DMS 273 (cell line): ENCODE data around the gene NT5C2.
"Not testable (repeated sequence)": the region's sequence is repeated elsewhere in the genome, so short reads cannot be mapped to it uniquely, and the experiment has no call there.

Source experiments
- DNase-seq: peaks from one replicate; lab custom pipeline; 2025; ENCODE audit not compliant: unreplicated experiment; lab: John Stamatoyannopoulos, UW

Gene NT5C2

DNA sequence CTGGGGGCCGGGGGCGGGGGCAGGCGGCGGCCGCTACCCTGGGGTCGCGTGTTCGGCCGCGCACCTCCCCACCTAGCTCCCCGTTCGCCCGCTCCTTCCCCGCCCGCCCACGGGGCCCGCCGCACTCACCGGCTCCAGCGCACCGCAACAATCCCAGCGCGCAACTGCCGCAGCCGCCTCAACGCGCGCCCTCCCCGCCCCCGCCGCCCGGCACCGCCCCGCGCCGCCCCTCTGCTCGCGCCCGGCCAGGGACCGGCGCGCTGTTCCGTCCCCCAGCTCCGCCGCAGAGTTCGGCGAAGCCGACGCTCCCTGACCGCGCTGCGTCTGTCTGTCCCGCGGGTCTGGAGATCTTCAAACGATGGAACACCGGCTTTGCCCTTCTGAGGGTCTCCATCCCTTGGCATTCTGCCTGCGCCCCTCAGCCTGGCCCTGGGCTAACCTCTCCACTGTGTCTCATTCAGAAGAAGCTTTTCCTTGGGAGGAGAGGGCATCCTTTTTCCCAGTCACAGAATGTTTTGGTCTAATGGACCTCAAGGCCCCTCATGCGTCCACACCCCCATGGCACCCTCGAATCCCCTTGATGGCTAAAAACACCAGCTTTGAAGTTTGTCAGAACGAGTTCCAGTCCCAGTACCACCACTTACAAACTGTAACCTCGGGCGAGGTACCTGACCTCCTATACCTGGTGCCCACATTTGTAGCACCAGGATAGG, at the start of gene NT5C2:
Gene NT5C2, minus strand, starts transcription at position 166 of the 713 bp plus-strand sequence. CDS start 18,314 bp downstream, outside the sequence.
- DNase-seq, result peak; percentile 86

DNA sequence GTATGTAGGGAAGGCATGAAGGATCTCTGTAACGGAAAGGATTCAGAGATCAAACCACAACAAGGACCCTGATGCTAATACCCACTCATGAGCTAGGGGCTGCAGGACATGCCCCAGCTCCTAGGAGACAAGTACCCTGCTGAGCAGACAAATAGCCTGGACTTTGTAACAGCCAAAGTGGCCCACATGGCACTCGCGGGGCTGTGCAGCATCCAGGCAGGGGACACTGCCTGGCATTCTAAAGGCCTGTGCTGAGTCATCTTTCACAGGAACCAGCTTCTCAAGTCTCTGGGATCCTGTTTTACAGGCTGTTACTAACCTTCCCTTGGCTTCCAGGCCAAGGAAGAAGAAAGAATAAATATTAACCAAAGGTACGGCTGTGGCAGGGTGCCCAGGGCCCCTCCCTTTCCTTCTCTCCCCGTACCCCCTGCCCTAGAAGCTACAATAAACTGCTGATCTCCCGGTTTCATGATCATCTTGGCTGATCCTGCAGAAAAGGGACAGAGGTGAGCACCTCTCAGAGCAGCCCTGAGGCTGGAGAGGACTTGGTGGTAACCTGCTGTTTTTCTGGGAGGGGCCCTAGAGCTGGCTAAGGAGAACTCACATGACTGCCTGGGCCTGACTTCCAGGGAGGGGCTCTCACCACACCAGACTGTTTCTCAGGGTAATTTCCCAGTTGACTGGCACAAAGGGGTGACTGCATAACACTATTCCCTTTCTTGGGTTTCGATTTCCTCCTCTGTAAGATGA, 48.4 kb upstream of the NT5C2 start:
- DNase-seq, result peak; percentile 17

DNA sequence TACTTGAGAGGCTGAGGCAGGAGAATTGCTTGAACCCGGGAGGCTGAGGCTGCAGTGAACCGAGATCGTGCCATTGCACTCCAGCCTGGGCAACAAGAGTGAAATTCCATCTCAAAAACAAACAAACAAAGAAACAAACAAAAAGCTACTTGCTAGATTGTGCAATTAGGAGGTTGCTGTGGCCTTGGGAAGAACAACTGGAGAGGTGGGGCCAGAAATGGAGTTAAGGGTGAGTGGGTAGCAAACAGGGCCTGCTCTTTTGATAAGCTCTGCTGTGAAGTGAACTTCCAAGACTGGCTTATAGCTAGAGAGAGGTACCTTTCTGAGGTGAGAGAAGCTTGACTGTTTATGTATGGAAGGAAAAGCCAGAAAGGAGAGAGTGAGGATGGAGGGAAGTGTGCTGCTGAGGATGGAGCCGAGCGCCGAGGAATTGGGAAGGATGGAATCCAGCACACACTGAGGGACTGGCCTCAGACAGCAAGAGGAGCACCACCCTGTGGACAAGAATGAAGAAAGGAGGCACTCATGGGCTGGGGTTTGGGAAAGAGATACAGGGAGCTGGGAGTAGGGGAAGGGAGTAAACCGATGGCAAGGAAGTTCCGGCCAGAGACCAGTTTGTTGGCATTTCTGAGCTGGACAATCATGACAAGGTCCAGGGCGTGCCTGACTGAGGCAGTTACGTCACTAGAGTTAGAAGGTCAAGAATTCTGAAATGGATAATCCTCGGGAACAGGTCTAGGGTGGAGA, 45.6 kb upstream of the NT5C2 start:
- no peak for DNase-seq

DNA sequence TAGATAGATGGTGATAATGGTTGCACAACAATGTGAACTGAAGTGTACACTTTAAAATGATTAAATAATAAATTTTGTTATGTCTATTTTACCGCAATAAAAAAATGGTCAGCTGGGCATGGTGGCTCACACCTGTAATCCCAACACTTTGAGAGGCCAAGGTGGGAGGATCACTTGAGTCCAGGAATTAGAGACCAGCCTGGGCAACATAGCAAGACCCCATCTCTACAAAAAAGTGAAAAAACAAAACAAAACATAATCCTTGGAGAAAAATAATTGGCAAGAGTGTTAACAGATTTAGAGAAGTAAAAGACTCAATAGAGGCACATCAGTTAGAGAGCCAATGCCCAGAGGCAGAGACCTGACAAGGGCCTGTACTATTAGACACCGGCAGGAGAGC, 42.7 kb upstream of the NT5C2 start:
- DNase-seq, result no peak

DNA sequence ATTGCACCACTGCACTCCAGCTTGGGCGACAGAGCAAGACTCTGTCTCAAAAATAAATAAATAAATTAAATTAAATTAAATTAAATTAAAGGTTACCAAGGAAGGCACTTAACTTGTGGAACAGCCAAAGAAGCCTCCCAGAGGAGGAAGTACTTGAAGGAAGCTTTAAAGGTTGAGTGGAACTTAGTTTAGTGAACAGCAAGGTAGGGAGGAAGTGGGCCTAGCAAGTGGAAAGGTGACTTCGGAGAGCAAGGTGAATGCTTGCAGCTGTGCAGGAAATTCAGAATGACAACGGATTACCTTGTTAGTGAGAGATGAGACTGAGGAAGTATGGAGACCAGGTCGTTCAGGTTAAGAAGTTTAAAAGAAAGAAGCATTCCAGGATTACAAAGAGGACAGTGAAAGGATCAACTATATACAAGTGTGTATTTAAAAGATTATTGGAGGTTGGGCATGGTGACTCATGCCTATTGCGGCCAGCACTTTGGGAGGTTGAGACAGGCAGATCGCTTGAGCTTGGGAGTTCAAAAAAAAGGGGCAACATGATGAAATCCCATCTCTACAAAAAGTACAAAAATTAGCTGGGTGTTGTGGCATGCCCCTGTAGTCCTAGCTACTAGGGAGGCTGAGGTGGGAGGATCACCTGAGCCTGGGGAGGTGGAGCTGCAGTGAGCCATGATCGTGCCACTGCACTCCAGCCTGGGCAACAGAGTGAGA, 39.9 kb upstream of the NT5C2 start:
- DNase-seq, result no peak

DNA sequence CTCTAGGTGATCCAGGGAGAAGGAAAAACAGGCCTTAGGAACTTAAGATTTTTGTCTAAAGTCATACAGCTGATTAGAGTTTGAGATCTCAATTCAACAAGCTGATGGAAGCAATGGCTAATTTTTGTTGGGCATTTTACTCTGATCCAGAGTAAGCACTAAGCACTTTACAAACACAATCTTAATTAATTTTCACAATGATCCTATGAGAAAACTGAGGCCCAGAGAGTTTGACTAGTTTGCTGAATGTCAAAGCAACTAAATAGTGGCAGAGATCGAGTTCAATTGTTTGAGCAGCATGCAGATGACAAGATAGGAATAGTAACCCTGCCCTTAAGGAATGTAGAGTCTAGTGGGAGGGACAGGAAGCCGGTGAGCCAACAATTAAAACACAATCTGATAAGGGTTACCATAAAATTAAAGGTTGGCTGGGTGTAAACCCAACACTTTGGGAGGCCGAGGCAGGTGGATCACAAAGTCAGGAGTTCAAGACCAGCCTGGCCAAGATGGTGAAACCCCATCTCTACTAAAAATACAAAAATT, 39.1 kb upstream of the NT5C2 start:
- DNase-seq, result no peak

DNA sequence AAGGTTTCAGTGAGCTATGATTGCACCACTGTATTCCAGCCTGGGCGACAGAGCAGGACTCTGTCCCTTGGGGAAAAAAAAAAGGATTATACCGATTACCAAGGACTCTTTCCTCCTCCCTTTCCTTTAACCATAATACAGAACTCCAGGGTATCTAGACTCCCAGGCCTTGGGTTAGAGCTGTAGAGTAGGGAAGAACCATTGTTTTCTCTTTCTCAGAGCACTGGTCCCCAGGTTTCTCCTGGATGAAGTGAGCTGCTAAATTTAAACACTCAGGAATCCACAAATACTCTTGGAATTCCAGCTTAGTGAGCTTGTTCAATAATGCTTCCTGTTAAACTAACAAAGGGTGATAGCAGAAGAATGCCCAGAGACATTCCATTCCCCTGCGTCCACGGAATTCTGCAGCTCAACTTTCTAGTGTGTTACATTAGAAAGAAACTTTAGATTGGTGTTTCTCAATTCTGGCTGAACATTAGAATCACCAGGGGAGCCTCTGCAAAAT, 38.0 kb upstream of the NT5C2 start:
- DNase-seq, result no peak

DNA sequence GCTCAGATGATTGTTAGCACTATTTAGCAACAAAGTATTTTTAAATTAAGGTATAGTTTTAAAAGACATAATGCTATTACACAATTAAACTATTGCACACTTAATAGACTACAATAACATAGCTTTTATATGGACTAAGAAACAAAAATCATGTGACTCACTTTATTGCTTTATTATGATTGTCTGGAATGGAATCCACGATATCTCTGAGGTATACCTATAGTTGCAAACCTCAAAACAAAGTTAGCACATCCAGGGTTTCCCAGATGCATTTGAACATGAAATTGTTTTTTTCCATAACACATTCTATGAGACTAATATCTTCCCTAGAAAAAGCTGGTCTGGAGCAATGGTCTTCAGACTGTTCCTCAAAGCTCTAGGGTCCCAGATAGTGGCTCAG, 34.3 kb upstream of the NT5C2 start:
- DNase-seq, result no peak

DNA sequence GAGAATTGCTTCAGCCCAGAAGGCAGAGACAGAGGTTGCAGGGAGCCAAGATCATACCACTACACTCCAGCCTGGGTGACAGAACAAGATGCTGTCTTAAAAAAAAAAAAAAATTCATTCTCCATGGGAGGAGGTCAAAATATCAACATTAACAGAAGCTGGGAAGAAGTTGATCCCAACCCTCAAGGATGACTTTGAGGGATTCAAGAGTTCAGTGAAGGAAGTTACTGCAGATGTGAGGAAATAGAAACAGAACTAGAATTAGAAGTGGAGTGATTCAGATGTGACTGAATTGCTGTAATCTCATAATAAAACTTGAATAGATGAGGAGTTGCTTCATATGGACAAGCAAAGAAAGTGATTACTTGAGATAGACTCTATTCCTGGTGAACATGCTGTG, 32.9 kb upstream of the NT5C2 start:
- DNase-seq, result no peak

DNA sequence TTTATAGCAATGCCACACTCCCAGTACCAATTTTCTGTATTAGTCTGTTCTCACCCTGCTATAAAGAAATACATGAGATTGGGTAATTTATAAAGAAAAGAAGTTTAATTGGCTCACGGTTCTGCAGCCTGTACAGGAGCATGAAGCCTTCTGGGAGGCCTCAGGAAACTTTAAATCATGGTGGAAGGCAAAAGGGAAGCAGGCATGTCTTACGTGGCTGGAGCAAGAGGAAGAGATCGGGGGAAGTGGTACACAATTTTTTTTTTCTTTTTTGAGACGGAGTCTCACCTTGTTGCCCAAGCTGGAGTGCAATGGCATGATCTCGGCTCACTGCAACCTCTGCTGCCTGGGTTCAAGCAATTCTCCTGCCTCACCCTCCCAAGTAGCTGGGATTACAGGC, 31.6 kb upstream of the NT5C2 start:
- not testable (repeated sequence) for DNase-seq

DNA sequence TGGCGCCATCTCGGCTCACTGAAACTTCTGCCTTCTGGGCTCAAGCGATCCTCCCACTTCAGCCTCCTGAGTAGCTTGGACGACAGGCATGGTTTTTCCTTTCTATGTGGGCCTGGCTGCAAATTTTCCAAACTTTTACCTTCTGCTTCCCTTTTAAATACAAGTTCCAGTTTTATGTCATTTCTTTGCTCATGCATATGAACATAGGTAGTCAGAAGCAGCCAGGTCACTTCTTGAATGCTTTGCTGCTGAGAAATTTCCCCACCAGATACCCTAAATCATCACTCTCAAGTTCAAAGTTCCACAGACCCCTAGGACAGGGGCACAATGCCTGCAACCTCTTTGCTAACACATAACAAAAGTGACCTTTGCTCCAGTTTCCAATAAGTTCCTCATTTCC, 31.1 kb upstream of the NT5C2 start:
- no peak for DNase-seq

DNA sequence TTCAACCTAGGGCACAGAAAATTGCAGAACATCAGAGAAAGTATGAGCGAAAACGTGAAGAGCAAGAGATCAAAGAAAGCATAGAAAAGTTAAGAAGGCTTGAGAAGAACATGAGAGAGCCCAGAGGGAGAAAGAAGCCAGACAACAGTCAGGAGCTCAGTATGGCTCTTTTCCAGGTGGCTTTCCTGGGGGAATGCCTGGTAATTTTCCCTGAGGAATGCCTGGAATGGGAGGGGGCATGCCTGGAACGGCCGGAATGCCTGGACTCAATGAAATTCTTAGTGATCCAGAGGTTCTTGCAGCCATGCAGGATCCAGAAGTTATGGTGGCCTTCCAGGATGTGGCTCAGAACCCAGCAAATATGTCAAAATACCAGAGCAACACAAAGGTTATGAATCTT, 23.3 kb upstream of the NT5C2 start:
- DNase-seq, result not testable (repeated sequence)

DNA sequence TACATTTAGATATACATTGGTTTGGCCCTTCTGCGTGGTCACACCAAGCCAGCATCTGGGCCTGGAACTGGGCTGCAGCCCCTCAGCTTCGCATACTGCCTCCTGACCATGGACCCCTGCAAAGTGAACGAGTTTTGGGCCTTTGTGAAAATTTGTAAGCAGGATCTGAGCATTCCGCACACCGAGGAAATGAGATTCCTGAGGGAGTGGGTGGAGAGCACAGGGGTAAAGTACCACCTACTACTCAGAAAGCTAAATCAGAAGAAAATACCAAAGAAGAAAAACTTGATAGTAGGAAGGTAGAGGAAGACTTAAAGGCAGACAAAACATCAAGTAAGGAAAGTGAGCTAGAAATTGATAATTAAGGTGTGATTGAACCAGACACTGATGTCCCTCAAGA, 22.5 kb upstream of the NT5C2 start:
- DNase-seq, result no peak

DNA sequence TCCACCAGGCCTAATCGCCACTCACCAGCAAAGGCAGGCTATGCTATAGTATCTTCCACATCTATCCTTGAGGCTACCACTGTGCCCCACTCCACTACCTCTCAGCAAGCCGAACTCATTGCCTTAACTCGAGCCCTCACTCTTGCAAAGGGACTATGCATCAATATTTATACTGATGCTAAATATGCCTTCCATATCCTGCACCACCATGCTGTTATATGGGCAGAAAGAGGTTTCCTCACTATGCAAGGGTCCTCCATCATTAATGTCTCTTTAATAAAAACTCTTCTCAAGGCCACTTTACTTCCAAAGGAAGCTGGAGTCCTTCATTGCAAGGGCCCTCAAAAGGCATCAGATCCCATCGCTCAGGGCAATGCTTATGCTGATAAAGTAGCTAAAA, 17.2 kb upstream of the NT5C2 start:
- DNase-seq, result not testable (repeated sequence)

DNA sequence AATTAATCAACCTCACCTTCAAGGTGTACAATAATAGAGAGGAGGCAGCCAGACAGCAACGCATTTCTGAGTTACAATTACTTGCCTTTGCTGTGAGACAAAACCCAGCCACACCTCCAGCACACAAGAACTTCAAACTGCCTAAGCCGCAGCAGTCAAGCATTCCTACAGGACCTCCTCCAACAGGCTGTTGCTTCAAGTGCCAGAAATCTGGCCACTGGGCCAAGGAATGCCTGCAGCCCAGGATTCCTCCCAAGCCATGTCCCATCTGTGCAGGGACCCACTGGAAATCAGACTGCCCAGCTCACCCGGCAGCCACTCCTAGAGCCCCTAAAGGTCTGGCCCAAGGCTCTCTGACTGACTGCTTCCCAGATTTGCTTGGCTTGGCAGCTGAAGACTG, 14.6 kb upstream of the NT5C2 start:
- not testable (repeated sequence) for DNase-seq

DNA sequence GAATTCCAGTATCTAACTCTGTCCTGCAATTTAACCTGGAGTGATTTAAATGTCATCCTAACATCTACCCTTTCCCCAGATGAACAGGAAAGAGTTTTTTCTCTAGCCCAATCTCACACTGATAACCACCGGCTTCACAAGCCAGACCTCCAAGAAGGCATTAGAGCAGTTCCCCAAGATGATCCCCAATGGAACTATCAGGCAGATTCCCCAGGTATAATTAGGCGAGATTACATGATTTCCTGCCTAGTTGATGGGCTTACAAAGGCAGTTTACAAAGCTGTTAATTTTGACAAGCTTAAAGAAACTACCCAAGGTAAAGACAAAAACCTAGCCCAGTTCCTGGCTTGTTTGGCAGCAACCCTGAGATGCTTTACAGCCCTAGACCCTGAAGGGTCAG, 14.1 kb upstream of the NT5C2 start:
- DNase-seq, result no peak

DNA sequence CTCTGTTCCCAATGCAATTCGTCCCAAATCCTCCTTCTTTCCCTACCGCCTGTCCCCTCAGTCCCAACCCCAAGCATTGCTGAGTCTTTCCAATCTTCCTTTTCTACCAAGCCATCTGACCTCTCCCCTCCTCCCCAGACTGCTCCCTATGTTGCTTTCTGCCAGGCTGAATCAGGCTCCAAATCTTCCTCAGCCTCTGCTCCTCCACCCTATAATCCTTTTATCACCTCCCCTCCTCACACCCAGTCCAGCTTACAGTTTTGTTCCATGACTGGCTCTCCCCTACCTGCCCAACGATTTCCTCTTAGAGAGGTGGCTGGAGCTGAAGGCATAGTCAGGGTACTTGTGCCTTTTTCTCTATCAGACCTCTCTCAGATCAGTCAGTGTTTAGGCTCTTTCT, 13.6 kb upstream of the NT5C2 start:
- not testable (repeated sequence) for DNase-seq

DNA sequence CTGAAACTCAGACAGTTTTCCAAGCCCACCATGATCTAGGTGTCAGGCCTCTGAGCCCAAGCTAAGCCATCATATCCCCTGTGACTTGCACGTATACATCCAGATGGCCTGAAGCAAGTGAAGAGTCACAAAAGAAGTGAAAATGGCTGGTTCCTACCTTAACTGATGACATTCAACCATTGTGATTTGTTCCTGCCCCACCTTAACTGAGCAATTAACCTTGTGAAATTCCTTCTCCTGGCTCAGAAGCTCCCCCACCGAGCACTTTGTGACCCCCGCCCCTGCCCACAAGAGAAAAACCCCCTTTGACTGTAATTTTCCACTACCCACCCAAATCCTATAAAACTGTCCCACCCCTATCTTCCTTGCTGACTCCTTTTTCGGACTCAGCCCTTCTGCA, 12.3 kb upstream of the NT5C2 start:
- DNase-seq, result not testable (repeated sequence)

DNA sequence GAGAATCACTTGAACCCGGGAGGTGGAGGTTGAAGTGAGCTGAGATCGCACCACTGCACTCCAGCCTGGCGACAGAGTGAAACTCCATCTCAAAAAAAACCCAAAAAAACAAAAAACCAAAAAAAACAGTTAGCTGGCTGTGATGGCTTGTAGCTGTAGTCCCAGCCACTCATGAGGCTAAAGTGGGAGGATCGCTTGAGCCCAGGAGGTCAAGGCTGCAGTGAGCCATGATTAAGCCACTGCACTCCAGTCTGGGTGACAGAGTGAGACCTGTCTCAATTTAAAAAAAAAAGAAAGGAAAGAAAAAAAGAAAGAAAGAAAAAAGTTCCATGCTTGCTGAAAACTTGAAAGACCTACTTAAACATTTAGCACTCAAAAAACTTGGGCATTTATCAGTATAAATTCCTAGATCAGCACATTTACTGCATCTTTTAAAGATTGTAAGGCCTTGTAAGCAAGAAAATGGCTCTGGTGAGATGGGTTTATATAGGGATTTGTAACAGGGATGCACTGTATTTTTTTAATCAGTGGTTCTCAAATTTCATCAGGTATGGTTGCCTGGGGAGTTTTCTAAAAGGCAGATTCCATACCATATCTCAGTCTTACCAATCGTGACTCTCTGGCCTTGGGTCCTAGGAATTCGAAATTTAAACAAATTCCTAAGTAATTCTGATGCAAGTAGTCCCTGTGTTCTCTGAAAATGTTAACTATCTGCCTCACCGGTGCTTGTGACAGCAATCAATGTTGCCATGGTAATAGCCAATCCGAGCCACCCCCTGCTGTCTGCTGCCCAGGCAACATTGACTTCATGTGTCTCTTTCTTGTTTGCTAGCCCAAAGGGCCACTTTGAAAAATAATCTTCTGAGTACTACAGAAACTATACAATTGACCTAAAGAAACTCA, 11.5 kb upstream of the NT5C2 start:
- DNase-seq, result peak; percentile 4

DNA sequence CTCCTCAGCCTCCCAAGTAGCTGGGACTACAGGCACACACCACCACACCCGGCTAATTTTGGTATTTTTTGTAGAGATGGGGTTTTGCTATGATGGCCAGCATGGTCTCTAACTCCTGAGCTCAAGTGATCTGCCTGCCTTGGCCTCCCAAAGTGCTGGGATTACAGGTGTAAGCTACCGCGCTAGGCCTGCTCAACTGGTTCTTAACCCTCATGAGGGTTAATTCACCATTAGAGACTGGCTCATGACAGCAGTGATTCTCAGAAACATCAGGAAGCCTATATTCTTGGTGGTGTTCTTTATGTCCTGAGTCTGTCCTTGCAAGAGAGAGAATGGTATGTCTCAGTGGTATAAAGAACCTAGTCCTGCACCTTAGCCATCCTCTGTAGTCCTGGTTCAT, 10.4 kb upstream of the NT5C2 start:
- DNase-seq, result no peak
